Pancreas (tissue), 8 donors: ENCODE measurements around the gene TMEM183A. TPM values are rescaled to one million over a fixed set of nuclear protein-coding genes. Genes with fewer than 3 reads are reported as not detected.

Experiments
- polyA plus RNA-seq, 2 donors: library from polyadenylated mRNA; stranded (reverse); fragments of 200-250 nt; gene quantifications; one replicate each; pipeline ENCODE4 v1.2.3, GENCODE V29; 2013
- total RNA-seq, 6 donors: library from RNA; stranded (reverse); fragmentation: NEBNext Ultra II Directional in 4 of 6; extraction: Animal tissue kit (Norgen Biotek cat#: 25700) in 4 of 6; gene quantifications; one replicate each; pipeline versions ENCODE4 v1.2.1 to v1.2.4, GENCODE V29; 2021 to 2023
- donor health status: healthy with polysubstance abuse.
- donor health status: DM: no; HTN: no; CAD: no; lungs with moderate emphysema.
- donor health status: DM: no; HTN: no; CAD: no.
- donor health status: Bipolar disorder and iron deficiency.
- donor health status: DM: yes; HTN: yes; CAD: no.
- donor health status: DM: no; HTN: no; CAD: no.
- donor health status: DM: no; HTN: no; CAD: no.
- donor health status: DM: yes; HTN: yes; CAD: no.

The TMEM183A gene
- total and polyA plus RNA-seq, 8 donors, result 16.6 to 38.7 (median 30.6) TPM

Other genes starting within 250 kb of the TMEM183A start
- gene KDM5B, start 199.0 kb upstream of the TMEM183A start, total RNA-seq, result 10 to 100 TPM; 18.2 to 47.0 (median 25.1) TPM
- 10 to 100 TPM in 1 of 2 donors, 1 to 10 TPM in 1; 7.3 to 10.5 TPM for gene KDM5B, start 199.0 kb upstream of the TMEM183A start, polyA plus RNA-seq
- gene PCAT6, start 196.4 kb upstream of the TMEM183A start, total RNA-seq, result 1 to 10 TPM in 1 of 6 donors, under 1 TPM in 5; 0.31 to 1.2 (median 0.66) TPM
- gene PCAT6, start 196.4 kb upstream of the TMEM183A start, polyA plus RNA-seq, result 1 to 10 TPM; 1.7 to 2.5 TPM
- 1 to 10 TPM; 1.7 to 3.9 (median 2.5) TPM for gene RABIF, start 118.2 kb upstream of the TMEM183A start, total RNA-seq
- gene RABIF, start 118.2 kb upstream of the TMEM183A start, polyA plus RNA-seq, result 1 to 10 TPM; 2.2 to 3.1 TPM
- 10 to 100 TPM; 10.2 to 17.8 (median 11.7) TPM for gene KLHL12, start 80.1 kb upstream of the TMEM183A start, total RNA-seq
- 10 to 100 TPM in 1 of 2 donors, 1 to 10 TPM in 1; 8.2 to 13.4 TPM for gene KLHL12, start 80.1 kb upstream of the TMEM183A start, polyA plus RNA-seq
- gene ADIPOR1, start 49.1 kb upstream of the TMEM183A start, total RNA-seq, result 10 to 100 TPM; 34.2 to 52.2 (median 49.5) TPM
- 10 to 100 TPM; 27.9 to 45.6 TPM for gene ADIPOR1, start 49.1 kb upstream of the TMEM183A start, polyA plus RNA-seq
- 10 to 100 TPM; 28.4 to 35.3 (median 33.1) TPM for gene CYB5R1, start 40.1 kb upstream of the TMEM183A start, total RNA-seq
- 10 to 100 TPM; 19.4 to 46.8 TPM for gene CYB5R1, start 40.1 kb upstream of the TMEM183A start, polyA plus RNA-seq
- gene PPFIA4, start 19.1 kb downstream of the TMEM183A start, total RNA-seq, result under 1 TPM; 0.09 to 0.53 (median 0.34) TPM
- under 1 TPM; 0.30 to 0.82 TPM for gene PPFIA4, start 19.1 kb downstream of the TMEM183A start, polyA plus RNA-seq
- gene MYOG, start 78.6 kb downstream of the TMEM183A start, total RNA-seq, result not detected
- gene MYOG, start 78.6 kb downstream of the TMEM183A start, polyA plus RNA-seq, result under 1 TPM in 1 of 2 donors, not detected in 1; 0.07 TPM
- 10 to 100 TPM in 3 of 6 donors, 1 to 10 TPM in 3; 8.1 to 19.3 (median 12.7) TPM for gene ADORA1, start 120.4 kb downstream of the TMEM183A start, total RNA-seq
- gene ADORA1, start 120.4 kb downstream of the TMEM183A start, polyA plus RNA-seq, result 10 to 100 TPM; 14.8 to 19.7 TPM
- not detected for gene MYBPH, start 168.5 kb downstream of the TMEM183A start, total RNA-seq
- gene MYBPH, start 168.5 kb downstream of the TMEM183A start, polyA plus RNA-seq, result not detected
- gene CHI3L1, start 179.3 kb downstream of the TMEM183A start, total RNA-seq, result 10 to 100 TPM in 2 of 6 donors, 1 to 10 TPM in 4; 1.7 to 12.1 (median 7.9) TPM
- gene CHI3L1, start 179.3 kb downstream of the TMEM183A start, polyA plus RNA-seq, result 10 to 100 TPM in 1 of 2 donors, 1 to 10 TPM in 1; 3.2 to 11.0 TPM
- gene CHIT1, start 222.3 kb downstream of the TMEM183A start, total RNA-seq, result under 1 TPM; 0.05 to 0.38 (median 0.18) TPM
- under 1 TPM; 0.23 to 0.28 TPM for gene CHIT1, start 222.3 kb downstream of the TMEM183A start, polyA plus RNA-seq